Measurements from ENCODE around the gene CCR5. TPM values are rescaled to one million over a fixed set of nuclear protein-coding genes. Genes with fewer than 3 reads are reported as not detected.

Gene CCR5
- total and polyA plus RNA-seq, 2 of the 8 experiments (the other 6 are each of a cell fraction or from before 2014, with no cell fraction given), result not detected

- H3K18ac ChIP-seq (ENCODE audit: extremely low read depth, low read length), result no peak overlapping the region
- no peak overlapping the region for H3K9ac ChIP-seq (replicated peaks in 1 of 4; ENCODE audit: extremely low read depth in 1 of 4, low read depth in 3 of 4, low read length in 3 of 4)
- no peak overlapping the region for H2AFZ ChIP-seq (ENCODE audit: low read length)
- H3K23me2 ChIP-seq (ENCODE audit: low read depth, low read length), result no peaks in the 10 kb centered on the region
- POLR2A ChIA-PET (ENCODE audit: partially characterized antibody), result no interaction called here
- no peaks in the 10 kb centered on the region for H4K20me1 ChIP-seq (replicated peaks in 1 of 2; ENCODE audit: control insufficient read depth in 1 of 2, insufficient read depth in 2 of 2, low read length in 2 of 2)
- no peak overlapping the region for H3K4me3 ChIP-seq (ENCODE audit: extremely low read depth in 1 of 4, insufficient read depth in 2 of 4, low read depth in 3 of 4, low read length in 4 of 4)
- FAIRE-seq, result no peak
- no peak overlapping the region for H3K56ac ChIP-seq (replicated peaks; ENCODE audit: insufficient read length, low read depth, low read length)
- H4K5ac ChIP-seq (ENCODE audit: insufficient read length, low read depth, low read length), result no peak overlapping the region
- no peaks in the 10 kb centered on the region for H3K79me2 ChIP-seq (ENCODE audit: control insufficient read depth in 1 of 2, insufficient read depth in 2 of 2, low read length in 2 of 2)
- H3K4ac ChIP-seq (replicated peaks; ENCODE audit: insufficient read length, low read depth, low read length), result no peak overlapping the region
- H3K27me3 ChIP-seq (replicated peaks in 1 of 4; ENCODE audit: control insufficient read depth in 3 of 4, extremely low read depth in 1 of 4, insufficient read depth in 3 of 4, low read length in 3 of 4), result no peaks in the 10 kb centered on the region
- no peak overlapping the region for H2BK5ac ChIP-seq (ENCODE audit: low read depth, low read length)
- H3K9me3 ChIP-seq (ENCODE audit: insufficient read depth in 2 of 2, low read depth in 1 of 2, low read length in 1 of 2), result peaks cover 0 to 2% of the 10 kb centered on the region in 2 experiments; a peak in 1 of 4 replicates
- no peak overlapping the region for H2BK120ac ChIP-seq (replicated peaks; ENCODE audit: low read depth, low read length)
- H4K91ac ChIP-seq (replicated peaks; ENCODE audit: insufficient read length, low read length), result no peak overlapping the region
- no peak overlapping the region for H4K8ac ChIP-seq (ENCODE audit: extremely low read depth, insufficient read depth, low read length)
- no peak overlapping the region for H2BK20ac ChIP-seq (ENCODE audit: low read length)
- CTCF ChIA-PET (ENCODE audit: partially characterized antibody), result interaction anchor here (0.6 kb wide), 1 partner anchor 43 kb away, joined by 4 read pairs; no protein-coding TSS in a partner anchor
- no peak overlapping the region for H3K14ac ChIP-seq (ENCODE audit: insufficient read length)
- no peak overlapping the region for H2AK5ac ChIP-seq (ENCODE audit: low read depth, low read length)
- no peak overlapping the region for H2BK12ac ChIP-seq (ENCODE audit: low read depth, low read length)
- H2BK15ac ChIP-seq (ENCODE audit: low read length), result no peak overlapping the region
- no peak overlapping the region for H3K27ac ChIP-seq (ENCODE audit: low read depth, low read length)
- H3K36me3 ChIP-seq (ENCODE audit: control insufficient read depth in 2 of 4, insufficient read depth in 4 of 4, low read length in 3 of 4), result no peaks in the 10 kb centered on the region
- H3K23ac ChIP-seq (ENCODE audit: insufficient read length), result no peak overlapping the region
- H3K4me1 ChIP-seq (replicated peaks in 1 of 4; ENCODE audit: control insufficient read depth in 3 of 4, insufficient read depth in 4 of 4, low read length in 3 of 4), result no peaks in the 10 kb centered on the region; a peak in 1 of 7 replicates
- no peaks in the 10 kb centered on the region for H3K79me1 ChIP-seq (ENCODE audit: low read depth, low read length)
- no peak overlapping the region for H3K4me2 ChIP-seq (ENCODE audit: insufficient read depth in 1 of 2, low read depth in 2 of 2, low read length in 2 of 2)
- no peak for DNase-seq (ENCODE audit: low read depth in 1 of 2, low spot score in 2 of 2)
- 80% methylated on average over 2 of the region's 2 CpGs; no CpG with 5 or more reads in 1 of the 2 experiments for WGBS, 2 experiments (ENCODE audit: extremely low coverage in 1 of 2, insufficient coverage in 1 of 2, insufficient read length in 1 of 2, insufficient replicate concordance in 2 of 2, low coverage in 1 of 2, low lambda C conversion rate in 2 of 2, missing lambda C conversion rate in 1 of 2)
- no peak for TF ChIP-seq MAFK (IDR thresholded peaks at IDR 0.05; ENCODE audit: low read depth, low read length)
Observed at GRCh38 chr3:46349484-46350261, 21.1 kb upstream of the CCR5 start.
